GM13976 (cell line): ENCODE measurements around the gene AKAP11.

ENCODE experiments used
- DNase-seq: peaks from one replicate; pipeline ENCODE4 v3.0.0; 2012; ENCODE audit warnings: low spot score
- in situ Hi-C: fragments of 300-500 bp; cut with MboI; formaldehyde crosslinking; loops from one replicate; pipeline ENCODE4 v1.12.0; 2022; ENCODE audit warnings: low sequenced_read_pairs, mixed read lengths, inconsistent platforms; ENCODE audit not compliant: unreplicated experiment
- TF ChIP-seq, protein P1 (sequence below): IDR thresholded peaks from 2 replicates; pipeline ENCODE4 v1.5.1; 2012; ENCODE audit warnings: borderline replicate concordance, mild to moderate bottlenecking; ENCODE audit not compliant: insufficient read depth; ENCODE audit errors: extremely low read depth, missing control alignments, control extremely low read depth

AKAP11 gene

DNA sequence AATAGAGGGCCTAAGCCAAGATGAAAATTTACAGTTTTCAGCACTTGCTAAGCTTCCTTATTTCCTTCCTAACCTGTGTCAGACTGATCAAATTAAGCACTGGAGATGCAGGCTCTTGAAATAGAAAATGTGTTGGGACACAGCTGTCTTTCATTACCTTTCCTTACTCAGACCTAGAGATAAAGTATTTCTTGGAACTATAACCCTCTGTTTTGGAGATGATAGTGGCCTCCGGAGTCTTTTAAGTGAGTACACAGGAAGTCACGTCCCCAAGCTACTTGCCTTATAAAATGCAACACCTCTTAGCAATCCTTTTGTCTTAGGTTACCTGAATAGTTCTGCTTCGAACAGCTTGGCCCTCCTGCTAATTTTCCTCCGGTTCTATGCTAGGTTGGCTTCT is 12.4 kb upstream of the AKAP11 start:
- TF ChIP-seq, protein P1, sequence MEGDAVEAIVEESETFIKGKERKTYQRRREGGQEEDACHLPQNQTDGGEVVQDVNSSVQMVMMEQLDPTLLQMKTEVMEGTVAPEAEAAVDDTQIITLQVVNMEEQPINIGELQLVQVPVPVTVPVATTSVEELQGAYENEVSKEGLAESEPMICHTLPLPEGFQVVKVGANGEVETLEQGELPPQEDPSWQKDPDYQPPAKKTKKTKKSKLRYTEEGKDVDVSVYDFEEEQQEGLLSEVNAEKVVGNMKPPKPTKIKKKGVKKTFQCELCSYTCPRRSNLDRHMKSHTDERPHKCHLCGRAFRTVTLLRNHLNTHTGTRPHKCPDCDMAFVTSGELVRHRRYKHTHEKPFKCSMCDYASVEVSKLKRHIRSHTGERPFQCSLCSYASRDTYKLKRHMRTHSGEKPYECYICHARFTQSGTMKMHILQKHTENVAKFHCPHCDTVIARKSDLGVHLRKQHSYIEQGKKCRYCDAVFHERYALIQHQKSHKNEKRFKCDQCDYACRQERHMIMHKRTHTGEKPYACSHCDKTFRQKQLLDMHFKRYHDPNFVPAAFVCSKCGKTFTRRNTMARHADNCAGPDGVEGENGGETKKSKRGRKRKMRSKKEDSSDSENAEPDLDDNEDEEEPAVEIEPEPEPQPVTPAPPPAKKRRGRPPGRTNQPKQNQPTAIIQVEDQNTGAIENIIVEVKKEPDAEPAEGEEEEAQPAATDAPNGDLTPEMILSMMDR = no peak
- in situ Hi-C loops = no loop called here
- DNase-seq = no peak

DNA sequence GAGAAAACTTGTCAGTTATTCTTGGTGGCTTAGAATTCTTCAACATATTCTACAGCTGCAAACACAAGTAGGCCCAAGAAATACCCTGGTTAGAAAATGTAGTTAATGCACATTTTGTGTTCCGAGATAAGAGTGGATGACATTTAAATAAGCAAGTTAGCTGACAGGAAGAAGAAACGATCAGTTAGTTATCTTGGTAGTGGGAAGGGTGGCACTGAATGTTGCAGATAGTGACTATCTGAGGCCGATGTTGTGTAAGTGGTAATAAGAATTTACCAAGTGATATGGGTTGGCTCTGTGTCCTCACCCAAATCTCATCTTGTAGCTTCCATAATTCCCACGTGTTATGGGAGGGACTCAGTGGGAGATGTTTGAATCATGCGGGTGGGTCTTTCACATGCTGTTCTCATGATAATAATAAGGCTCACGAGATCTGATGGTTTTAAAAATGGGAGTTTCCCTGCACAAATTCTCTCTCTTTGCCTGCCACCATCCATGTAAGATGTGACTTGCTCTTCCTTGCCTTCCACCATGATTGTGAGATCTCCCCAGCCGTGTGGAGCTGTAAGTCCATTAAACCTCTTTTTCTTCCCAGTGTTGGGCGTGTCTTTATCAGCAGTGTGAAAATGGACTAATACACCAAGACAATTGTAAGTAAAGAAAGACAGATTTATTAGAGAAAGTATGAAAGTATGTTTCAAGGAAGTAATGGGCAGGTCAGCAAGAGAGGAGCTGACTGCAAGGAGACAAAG is 10.9 kb upstream of the AKAP11 start:
- in situ Hi-C loops = no loop called here
- DNase-seq = no peak

DNA sequence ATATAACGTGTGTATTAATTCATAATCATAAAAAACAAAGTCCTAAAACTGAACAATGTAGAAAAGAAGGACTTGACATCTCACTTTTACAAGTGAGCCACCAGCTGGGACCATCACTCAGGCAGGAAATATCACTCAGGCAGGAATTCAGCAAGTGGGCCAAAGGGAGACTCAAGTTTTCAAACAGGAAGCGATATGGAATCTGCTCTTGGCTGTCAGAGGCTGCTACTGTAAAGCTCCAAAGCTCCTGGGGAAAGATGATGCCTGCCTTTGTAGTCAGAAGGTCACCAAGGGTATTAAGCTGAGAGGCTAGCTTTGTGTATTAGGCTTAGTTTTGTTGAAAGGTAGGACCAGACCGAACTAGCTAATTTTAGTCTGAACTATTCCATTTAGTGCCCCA is 5.5 kb upstream of the AKAP11 start:
- TF ChIP-seq, protein P1 = no peak
- in situ Hi-C loops = no loop called here
- DNase-seq = no peak

More for the DNA sequence above, 10.9 kb upstream of the AKAP11 start:
- TF ChIP-seq, protein P1 = no peak

DNA sequence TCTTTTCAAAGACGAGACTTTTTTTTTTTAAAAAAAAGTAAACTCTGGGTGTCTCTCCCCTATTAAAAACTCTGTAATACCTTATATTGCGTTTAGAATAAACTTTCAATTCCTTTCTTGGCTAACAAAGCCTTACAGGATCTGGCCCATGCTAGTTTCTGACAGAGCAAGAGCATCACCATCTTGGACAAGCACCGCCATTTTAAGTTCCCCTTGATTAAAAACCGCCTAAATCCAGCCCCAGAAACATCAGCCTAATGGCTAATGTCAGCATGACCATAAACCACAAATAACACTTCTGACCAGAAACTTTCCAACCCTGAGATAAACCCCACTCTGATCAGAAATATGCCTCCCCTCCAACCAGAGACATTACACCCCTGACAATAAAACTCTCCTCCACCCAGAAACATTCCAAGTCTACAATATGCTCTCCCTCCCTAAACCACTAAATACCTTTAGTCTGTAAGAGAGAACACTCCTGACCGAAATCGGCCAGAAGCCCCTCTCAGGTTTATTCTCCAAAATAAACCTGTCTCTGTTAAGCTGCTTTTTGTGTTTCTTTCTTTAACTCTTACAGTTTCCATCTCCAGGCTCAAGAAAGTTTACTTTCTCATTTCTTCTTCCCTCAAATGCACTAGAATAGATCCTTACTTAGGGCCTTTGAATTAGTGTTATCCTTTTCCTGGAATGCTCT is 1.6 kb upstream of the AKAP11 start:
- in situ Hi-C loops = no loop called here
- TF ChIP-seq, protein P1 = no peak
- no peak for DNase-seq

DNA sequence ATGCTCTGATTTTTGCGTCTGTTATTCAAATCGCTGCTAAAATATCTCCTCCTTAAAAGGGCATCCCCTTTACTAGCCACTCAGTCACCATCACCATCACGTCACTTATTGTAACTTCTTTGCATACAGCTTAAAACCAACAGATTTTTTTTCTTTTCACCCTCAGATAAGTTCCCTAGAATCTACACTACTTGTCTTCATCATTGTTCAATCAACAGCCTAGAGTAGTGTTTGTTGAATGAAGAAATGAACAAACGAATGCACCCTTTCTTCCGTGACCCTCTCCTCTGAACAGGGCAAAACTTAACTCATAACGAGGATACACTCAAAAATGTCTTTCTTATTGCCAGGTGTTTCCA is 1.1 kb upstream of the AKAP11 start:
- in situ Hi-C loops = no loop called here
- TF ChIP-seq, protein P1 = no peak
- no peak for DNase-seq

DNA sequence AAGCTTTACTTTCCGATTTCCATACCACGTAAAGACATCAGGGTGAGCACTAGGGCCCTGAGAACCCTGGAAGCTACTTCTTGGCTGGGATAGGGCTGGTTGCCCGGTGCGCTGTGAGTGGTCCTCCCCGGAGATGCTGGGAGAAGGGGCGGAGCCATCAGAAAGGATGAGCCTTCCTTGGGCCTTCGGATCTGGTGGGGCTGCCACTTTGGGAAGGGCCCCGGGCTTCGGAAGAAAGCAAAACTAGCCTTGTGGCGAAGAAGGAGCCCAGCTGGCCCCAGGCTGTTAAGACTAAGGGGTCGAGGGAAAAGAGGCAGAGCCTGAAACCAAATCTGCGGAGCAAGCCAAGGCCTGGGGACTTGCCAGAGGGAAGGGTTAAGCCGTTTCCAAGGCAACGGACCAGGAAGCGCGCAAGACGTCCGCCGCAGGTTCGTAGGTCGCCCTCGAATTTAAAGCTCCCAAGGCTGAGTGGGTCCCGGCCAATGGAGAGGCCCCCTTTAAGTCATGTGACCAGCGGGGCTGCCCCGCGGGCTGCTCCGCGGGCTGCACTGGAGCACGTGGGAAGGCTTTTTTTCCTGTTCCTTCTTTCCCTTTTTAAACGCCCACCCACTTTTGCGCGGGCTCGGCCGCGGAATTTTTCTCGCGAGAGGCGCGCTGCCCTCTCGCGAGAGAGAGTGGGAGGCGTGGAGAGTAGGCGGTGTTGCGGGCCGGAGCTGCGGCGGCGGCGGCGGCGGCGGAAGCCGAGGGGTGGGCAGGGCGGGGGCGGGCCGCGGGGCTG is 426 bp upstream of the AKAP11 start:
- TF ChIP-seq, protein P1 = no peak
- in situ Hi-C loops = no loop called here
- DNase-seq = peak; percentile 95
